EH (cell line): ENCODE data around the gene CPAMD8.

Experiments used
- DNase-seq: peaks from one replicate; pipeline ENCODE4 v3.0.0-alpha.2; 2015; ENCODE audit warnings: low read depth

The CPAMD8 gene

DNA sequence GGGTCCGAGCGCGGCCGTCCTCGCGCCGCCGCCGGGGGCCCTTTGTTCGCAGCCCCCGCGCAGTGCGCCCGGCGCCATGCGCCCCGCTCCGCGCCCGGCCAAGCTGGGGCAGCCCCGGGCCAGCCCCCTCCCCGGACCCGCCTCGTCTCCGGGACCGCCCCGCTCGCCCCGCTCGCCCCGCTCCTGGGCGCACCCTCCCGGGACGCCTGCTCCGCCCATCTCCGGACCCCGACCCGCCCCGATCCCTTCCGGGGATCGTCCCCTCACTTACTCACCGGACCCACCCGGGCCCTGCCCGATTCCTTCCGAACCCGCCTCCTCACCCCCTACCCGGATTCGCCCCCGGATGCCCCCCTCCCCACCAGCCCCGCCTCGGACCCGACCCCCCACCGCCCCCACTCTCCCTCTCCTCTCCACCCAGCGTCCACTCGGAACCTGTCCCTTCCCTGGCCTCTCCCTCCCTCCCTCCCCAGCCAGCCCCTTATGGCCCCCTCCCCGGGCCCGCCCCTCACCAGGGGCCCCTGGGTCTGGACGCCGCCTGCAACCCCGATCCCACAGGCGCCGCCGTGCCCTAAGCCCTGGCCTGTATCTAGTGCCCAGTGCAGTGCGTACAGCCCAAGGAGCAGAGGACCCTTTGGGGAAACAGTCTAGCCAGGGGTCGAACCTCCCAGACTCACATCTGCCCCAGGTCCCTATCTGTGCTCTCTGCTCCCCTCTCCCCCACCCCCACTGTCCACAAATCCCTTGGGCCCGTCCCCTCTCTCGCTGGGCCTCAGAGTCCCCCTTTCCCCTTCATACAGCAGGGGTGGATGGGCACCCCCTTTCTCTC is at the start of gene CPAMD8:
TSS of gene CPAMD8 (minus strand) at position 105 of the 829 bp plus-strand sequence. CDS start 168 bp downstream, outside the sequence.
- DNase-seq, result no peak

DNA sequence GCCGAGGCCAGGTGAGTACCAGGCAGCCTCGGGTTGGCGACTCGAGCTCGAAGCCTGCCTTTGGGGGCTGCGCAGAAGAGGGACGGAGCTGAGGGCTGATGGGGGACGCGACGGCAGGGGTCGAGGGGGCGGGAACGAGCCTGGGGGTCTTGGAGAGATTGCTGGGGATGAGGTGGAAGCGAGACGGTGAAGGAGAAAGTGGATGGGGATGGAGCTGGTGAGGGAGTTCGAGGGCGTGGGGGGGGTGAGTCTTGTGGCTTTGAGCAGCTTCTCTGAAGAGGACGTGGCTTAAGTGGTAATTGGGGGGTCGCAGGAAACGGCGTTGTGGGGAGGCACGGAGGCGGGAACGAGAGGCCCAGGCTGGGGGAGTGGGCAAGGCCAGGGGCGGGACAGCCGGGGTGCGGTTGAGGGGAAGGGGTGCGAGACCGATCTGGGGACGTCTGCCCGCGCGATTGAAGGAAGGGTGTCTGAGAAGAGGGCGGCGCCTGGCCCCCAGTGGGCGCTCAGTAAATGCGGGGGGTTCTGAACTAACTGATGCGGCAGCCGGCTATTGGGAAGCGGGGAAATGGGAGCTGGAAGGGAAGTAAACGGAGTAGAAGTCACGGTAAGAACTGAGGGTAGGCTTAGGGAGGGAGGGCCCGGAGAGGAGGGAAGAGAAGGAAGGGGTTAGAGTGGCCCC is 49.4 kb upstream of the CPAMD8 start:
- peak; percentile 48 for DNase-seq

DNA sequence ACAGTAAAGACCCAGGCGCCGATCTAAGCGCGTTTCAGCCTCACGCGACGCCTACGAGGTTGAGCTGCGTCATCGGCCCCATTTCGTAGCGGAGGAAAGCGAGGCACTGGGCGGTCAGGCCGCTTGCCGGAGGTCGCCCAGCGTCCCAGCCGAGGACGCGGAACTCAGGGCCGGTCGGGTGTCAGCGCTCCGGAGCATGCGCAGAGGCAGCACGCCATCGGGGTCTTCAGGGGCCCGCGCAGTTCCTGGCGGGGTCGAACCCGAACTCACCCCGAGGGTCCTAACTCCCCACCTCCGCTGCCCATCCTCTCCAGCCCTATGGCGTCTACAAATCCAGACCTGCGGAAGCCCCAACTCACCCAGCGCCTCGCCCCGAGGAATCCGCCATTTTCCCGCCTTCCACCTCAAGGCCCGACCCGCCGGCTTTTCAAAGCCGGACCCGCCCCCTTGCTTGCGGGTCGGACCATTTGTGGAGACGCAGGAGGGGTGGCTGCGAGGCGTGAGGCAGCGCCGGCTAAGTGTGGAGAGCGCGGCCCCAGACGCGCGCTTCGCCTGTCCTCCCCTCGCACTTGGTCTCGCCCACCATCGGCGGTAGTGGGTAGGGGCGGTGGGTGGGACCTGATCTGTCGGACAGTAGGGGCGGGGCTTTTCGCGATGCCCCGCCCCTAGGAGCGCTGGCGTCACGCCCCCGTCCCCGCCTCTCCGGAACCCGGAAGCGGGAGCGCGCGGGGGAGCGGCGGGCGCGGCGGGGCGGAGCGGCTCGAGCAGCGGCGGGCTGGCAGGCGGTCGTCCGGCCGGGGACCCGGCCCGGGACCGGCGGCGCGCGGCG is 48.6 kb upstream of the CPAMD8 start, which contains the start of the genes HAUS8 and MYO9B:
TSS of gene HAUS8 (minus strand) at position 418 of the 829 bp plus-strand sequence. CDS start at position 388, 30 bp downstream.
TSS of gene MYO9B (plus strand) at position 743 of the 829 bp plus-strand sequence. CDS start 25,941 bp downstream, outside the sequence.
- DNase-seq, result peak; percentile 99

- DNase-seq, result no peak
Measured at GRCh38 chr19:17074634-17075034, 48.0 kb upstream of the CPAMD8 start.

DNA sequence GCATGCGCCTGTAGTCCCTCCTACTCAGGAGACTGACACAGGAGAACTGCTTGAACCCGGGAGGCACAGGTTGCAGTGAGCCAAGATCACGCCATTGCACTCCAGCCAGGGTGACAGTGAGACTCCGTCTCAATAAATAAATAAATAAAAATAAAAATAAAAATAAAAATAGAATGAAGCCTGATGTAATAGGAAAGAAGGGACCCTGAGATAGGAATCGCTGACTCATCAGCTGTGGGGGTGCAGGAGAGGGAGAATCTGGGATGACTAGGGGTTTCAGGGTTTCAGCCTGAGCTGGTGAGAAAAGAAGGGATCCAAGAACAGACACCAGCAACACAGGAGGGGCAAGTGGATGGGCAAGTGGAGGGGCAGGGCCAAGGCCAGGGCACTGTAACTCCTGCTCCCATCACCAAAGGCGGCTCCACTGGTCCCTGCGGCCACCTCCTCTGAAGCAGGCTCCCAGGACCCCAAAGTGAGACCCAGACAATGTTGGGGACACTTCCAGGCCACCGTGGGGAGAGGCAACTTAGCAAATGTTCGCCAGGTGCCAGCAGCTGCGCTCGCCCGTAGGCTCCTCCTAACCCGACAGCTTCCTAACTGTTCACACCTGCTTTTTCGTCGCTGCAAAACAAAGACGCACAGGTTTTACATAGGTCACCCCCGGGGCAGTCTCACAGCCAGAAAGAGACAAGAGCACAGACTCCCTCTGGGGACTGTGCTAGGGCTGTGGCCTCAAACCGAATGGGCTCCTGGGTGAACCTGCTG is 47.4 kb upstream of the CPAMD8 start:
- DNase-seq, result peak; percentile 23

- DNase-seq, result no peak
Measured at GRCh38 chr19:17070912-17071311, 44.3 kb upstream of the CPAMD8 start.

- DNase-seq, result no peak
Measured at GRCh38 chr19:17070421-17070820, 43.8 kb upstream of the CPAMD8 start.

- no peak for DNase-seq
Measured at GRCh38 chr19:17069193-17069592, 42.6 kb upstream of the CPAMD8 start.

- DNase-seq, result no peak
Measured at GRCh38 chr19:17063428-17063827, 36.8 kb upstream of the CPAMD8 start.

DNA sequence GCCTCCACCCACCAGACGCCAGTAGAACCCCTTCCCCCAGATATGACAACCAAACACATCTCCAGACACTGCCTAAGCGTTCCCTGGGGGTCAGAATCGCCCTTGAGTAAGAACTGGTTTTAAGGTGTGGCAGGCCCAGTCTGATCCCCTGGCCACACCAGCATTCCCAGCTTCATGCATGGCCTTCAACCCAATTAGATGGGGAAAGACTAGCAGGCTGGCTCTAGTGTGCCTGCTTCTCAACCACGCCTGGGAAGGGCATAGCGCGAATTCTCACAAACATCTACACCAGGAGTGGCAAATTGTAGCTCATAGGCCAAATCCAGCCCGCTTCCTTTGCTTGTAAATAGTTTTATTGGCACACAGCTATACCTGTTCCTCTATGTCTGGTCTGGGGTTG is 35.1 kb upstream of the CPAMD8 start:
- DNase-seq, result no peak

DNA sequence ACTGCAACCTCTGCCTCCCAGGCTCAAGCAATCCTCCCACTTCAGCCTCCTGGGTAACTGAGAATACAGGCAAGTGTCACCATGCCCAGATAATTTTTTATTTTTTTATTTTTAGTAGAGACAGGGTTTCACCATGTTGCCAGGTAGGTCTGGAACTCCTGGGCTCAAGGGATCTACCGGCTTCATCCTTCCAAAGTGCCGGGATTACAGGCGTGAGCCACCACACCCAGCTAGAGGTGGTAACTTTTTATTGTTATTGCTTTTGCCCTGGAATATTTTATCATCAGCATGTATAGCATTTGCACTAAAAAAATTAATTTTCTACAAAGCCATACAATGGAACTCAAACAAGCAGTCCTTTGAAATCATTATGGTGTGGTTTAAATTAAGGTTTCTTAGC is 34.6 kb upstream of the CPAMD8 start:
- DNase-seq, result no peak

DNA sequence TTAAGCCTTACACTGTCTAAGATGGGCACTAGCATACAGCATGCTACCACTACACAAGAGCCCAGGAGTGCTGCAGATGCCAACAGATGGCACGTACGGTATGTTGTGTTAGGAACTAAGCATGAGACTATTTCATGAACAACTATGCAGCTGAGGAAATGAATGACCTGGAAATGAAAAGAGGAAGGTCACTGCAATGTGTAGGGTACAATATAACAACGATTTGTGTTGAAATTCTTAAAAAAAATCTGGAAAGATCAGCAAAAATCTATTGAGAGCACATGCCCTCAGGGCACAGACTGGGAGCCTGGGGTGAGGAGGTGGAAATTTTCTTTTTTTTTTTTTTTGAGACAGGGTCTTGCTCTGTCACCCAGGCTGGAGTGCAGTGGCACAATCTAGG is 34.2 kb upstream of the CPAMD8 start:
- DNase-seq, result no peak

DNA sequence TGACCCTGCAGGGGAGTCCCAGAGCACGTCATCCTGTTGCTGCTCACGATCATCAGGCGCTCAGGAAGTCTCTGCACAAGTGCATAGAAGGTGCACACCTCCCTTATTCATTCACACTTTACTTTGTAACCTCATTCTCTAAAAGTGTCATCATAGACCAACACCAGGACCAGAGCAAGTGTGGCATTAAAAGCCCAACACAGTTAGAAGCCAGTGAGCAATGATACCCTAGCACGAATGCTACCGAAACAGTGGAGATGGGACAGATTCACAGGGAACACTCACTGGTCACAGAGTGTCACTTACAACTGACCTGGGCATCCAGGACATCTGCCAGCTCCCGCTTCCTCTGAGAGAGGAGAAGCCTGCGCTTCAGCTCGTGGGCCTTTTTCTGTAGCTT is 31.6 kb upstream of the CPAMD8 start:
- DNase-seq, result no peak

DNA sequence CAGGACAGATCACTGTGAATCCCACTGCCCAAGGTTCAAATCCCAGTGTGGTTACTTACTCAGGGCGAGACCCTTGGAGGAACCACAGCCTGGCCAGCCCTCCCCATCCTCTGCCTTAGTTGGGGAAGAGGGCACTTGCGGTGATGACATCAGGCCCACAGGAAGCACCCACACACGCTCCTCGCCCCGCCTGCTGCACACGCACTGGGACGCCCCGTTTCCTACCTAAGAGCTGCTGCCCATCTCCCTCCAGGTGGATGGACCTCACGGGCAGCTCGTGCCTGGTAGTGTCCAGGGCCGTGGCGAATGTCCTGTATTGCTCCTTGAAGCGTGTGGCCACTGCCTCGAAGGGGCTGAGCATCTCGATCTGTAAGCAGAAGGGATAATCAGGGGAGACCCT is 29.0 kb upstream of the CPAMD8 start:
- no peak for DNase-seq

DNA sequence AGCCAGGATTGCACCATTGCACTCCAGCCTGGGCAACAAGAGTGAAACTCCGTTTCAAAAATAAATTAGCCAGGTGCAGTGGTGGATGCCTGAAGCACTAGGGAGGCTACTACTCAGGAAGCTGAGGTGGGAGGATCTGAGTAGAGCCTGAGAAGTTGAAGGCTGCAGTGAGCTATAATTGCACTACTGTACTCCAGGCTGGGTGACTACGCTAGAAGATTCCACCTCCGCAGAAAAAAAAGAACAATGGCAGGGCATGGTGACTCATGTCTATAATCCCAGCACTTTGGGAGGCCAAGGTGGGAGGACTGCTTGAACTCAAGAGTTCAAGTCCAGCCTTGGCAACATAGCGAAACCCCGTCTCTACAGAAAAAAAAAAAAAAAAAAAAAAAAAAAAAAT is 28.1 kb upstream of the CPAMD8 start:
- no peak for DNase-seq

- DNase-seq, result peak; percentile 63
Measured at GRCh38 chr19:17052439-17052838, 25.8 kb upstream of the CPAMD8 start.

DNA sequence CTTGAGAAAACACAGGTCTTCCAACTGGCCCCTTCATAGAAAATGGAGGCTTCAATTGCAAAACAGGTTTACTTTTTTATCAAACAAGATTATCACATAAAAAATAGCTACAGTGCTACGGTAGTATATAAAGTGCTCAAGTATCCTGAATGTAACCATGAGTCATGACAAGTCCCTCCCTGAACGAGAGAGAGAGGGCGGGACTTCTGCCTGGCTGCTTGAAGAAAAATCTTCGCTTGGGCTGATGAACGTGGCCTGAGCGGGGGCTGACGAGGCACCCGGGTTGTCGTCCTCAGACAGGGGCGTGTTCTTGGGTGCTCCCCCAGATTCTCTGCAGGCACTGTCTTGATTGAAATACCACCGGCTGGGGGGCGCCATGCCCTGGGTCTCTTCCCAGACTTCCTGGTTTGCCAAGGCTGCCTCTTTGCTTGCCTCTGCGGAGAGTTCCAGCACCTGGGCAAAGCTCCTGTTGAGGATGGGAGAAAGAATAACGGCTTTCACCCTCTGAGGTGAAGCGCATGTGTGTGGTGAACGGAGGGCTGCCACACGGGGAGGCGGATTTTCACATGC is 23.2 kb upstream of the CPAMD8 start:
- peak; percentile 46 for DNase-seq

- DNase-seq, result no peak
Measured at GRCh38 chr19:17048885-17049453, 22.4 kb upstream of the CPAMD8 start.

DNA sequence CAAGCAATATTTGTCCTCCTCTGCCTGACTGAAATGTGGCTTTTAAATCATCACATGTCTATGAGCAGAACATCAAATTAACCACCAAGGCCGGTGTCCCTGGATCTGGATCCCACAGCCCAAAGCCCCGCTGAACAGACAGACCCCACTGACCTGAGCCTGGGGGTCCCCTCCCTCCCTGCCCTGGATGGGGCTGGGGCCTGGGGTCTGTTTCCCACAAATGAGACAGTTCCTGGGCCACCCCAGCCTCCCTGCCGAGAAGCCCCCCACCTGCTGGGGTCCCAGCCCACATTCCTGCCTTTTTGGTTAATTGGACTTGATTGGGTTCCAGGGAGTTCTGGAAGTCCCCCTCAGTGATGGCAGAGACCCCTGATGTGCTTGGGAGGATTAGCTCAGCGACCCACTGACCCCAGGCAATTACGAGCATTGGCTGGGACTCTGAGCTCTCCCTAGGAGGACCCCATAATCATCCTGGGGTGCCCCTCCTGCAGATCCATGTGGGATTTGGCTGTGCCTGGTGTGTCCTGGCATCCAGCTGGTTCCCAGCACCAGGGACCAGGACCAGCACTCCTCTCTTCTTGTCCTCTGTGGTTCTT is 19.4 kb upstream of the CPAMD8 start:
- DNase-seq, result no peak

- no peak for DNase-seq
Measured at GRCh38 chr19:17043744-17044143, 17.1 kb upstream of the CPAMD8 start.
